SK-N-SH (cell line): Measurements from ENCODE around the gene HNRNPC. TPM values are rescaled to one million over a fixed set of nuclear protein-coding genes. Genes with fewer than 3 reads are reported as not detected.

Experiments
- CTCF ChIA-PET: fragments of 300-600, 350-600 bp; formaldehyde crosslinking; extraction: SDS; loops from one replicate; lab custom pipeline; 2021; lab: Yijun Ruan, JAX
- POLR2A ChIA-PET: fragments of 350-600 bp; sonication (Branson Sonifier 250); formaldehyde crosslinking; extraction: SDS; loops from one replicate; lab custom pipeline; 2020; ENCODE audit warnings: antibody characterized with exemption, inconsistent platforms; lab: Yijun Ruan, JAX
- DNase-seq: peaks from one replicate; pipeline ENCODE4 v3.0.0; 2012
- H2AFZ ChIP-seq: fragments of 200-600 bp; sonication (generic); 2 replicates; pipeline ENCODE4 v1.8.1; 2016; ENCODE audit warnings: antibody characterized with exemption, mild to moderate bottlenecking, low read depth
- H3F3A ChIP-seq: fragments of 200-600 bp; sonication (generic); replicated peaks from 2 replicates; pipeline ENCODE3; 2016; ENCODE audit warnings: antibody characterized with exemption, mild to moderate bottlenecking; ENCODE audit not compliant: insufficient read depth
- H3K27ac ChIP-seq, 2 experiments: fragments of 200-500 bp in 1 of 2; fragments of 200-600 bp in 1 of 2; sonication (Bioruptor generic) in 1 of 2; sonication (generic), shearing (Covaris generic) in 1 of 2; 2 replicates each; pipeline versions ENCODE4 v1.5.1 to v1.6.1; 2014 to 2016; ENCODE audit warnings: low read depth in 2 of 2, inconsistent platforms in 1 of 2, low read length in 1 of 2, mild to moderate bottlenecking in 1 of 2, mixed read lengths in 1 of 2
- H3K27me3 ChIP-seq: fragments of 200-600 bp; sonication (generic), shearing (Covaris generic); 2 replicates; pipeline ENCODE4 v1.6.1; 2016; ENCODE audit warnings: mixed run types; ENCODE audit not compliant: insufficient read depth
- H3K36me3 ChIP-seq, 2 experiments: fragments of 200-500 bp in 1 of 2; fragments of 200-600 bp in 1 of 2; sonication (Bioruptor generic) in 1 of 2; sonication (generic) in 1 of 2; replicated peaks in 1 of 2; 2 replicates each; pipeline versions ENCODE3 to v1.5.1; 2014 to 2016; ENCODE audit warnings: low read length in 1 of 2, mild to moderate bottlenecking in 1 of 2; ENCODE audit not compliant: insufficient read depth in 2 of 2, control insufficient read depth in 1 of 2
- H3K4me1 ChIP-seq, 2 experiments: fragments of 200-500 bp in 1 of 2; fragments of 200-600 bp in 1 of 2; sonication (Bioruptor generic) in 1 of 2; sonication (generic), shearing (Covaris generic) in 1 of 2; 2 replicates each; pipeline versions ENCODE4 v1.5.1 to v1.6.1; 2014 to 2016; ENCODE audit warnings: low read depth in 1 of 2, low read length in 1 of 2, mixed run types in 1 of 2; ENCODE audit not compliant: insufficient read depth in 2 of 2, control insufficient read depth in 1 of 2
- H3K4me2 ChIP-seq: fragments of 200-600 bp; sonication (generic), shearing (Covaris generic); 2 replicates; pipeline ENCODE4 v1.6.1; 2017; ENCODE audit warnings: mixed run types
- H3K4me3 ChIP-seq, 2 experiments: fragments of 200-500 bp in 1 of 2; fragments of 200-600 bp in 1 of 2; sonication (Bioruptor generic) in 1 of 2; sonication (generic), shearing (Covaris generic) in 1 of 2; 2 replicates each; pipeline versions ENCODE4 v1.5.1 to v1.8.1; 2014 to 2016; ENCODE audit warnings: low read depth in 2 of 2, inconsistent platforms in 1 of 2, low read length in 1 of 2, mild to moderate bottlenecking in 1 of 2, mixed read lengths in 1 of 2, moderate library complexity in 1 of 2
- H3K79me2 ChIP-seq: fragments of 200-600 bp; sonication (generic); 2 replicates; pipeline ENCODE4 v1.8.1; 2017; ENCODE audit warnings: mild to moderate bottlenecking; ENCODE audit not compliant: insufficient read depth
- H3K9ac ChIP-seq: fragments of 200-600 bp; sonication (generic); 2 replicates; pipeline ENCODE4 v1.6.1; 2017; ENCODE audit warnings: mixed run types
- H3K9me2 ChIP-seq: fragments of 200-600 bp; sonication (generic); 2 replicates; pipeline ENCODE4 v1.6.1; 2017; ENCODE audit warnings: mixed run types
- H3K9me3 ChIP-seq: fragments of 200-600 bp; sonication (generic); 2 replicates; pipeline ENCODE4 v1.6.1; 2017; ENCODE audit warnings: mixed run types, mild to moderate bottlenecking, moderate library complexity
- H4K20me1 ChIP-seq: fragments of 200-600 bp; sonication (generic); 2 replicates; pipeline ENCODE4 v1.6.1; 2017; ENCODE audit warnings: mild to moderate bottlenecking, mixed run types; ENCODE audit not compliant: insufficient read depth
- EP300 ChIP-seq, 2 experiments: IDR thresholded peaks; 2 replicates each; pipeline versions ENCODE4 v1.4.0 to v1.6.1; 2012; ENCODE audit warnings: borderline replicate concordance in 1 of 2, low read depth in 1 of 2, low read length in 1 of 2
- EZH2phosphoT487 ChIP-seq: fragments of 200-600 bp; sonication (generic); IDR thresholded peaks from 2 replicates; pipeline ENCODE4 v1.6.1; 2017; ENCODE audit warnings: low read depth, mixed run types, mild to moderate bottlenecking, antibody characterized with exemption, moderate library complexity, borderline replicate concordance
- FOSL2 ChIP-seq: IDR thresholded peaks from 2 replicates; pipeline ENCODE4 v1.4.0; 2012; ENCODE audit warnings: low read depth, mild to moderate bottlenecking, moderate library complexity, borderline replicate concordance
- FOXJ3 ChIP-seq: sonication (generic); formaldehyde crosslinking; IDR thresholded peaks from 2 replicates; pipeline ENCODE4 v1.5.1; 2020; ENCODE audit warnings: mild to moderate bottlenecking, missing genetic modification reagents
- JUND ChIP-seq: IDR thresholded peaks from 2 replicates; pipeline ENCODE4 v1.4.0; 2012
- ZBTB33 ChIP-seq: IDR thresholded peaks from 2 replicates; pipeline ENCODE4 v1.4.0; 2012; ENCODE audit warnings: low read depth, borderline replicate concordance
- WGBS: methylation state at CpG from one replicate; pipeline ENCODE4 v1.1.6; 2017; ENCODE audit warnings: low lambda C conversion rate; 5-methylcytosine and 5-hydroxymethylcytosine counted together
- polyA plus RNA-seq, 3 experiments: library from polyadenylated mRNA; depleted of rRNA; stranded (reverse); fragments of >200 nt; gene quantifications; 2 replicates each; pipeline ENCODE4 v1.2.3, GENCODE V29; 2012

HNRNPC gene
- polyA plus RNA-seq, 1 of the 3 experiments (the other 2 are of a cell fraction) = 341 TPM

GRCh38 chr14:21208554-21208953, 60.7 kb downstream of the HNRNPC start (continued):
- no peak for TF ChIP-seq ZBTB33
- no peak for TF ChIP-seq EZH2phosphoT487
- no peak for TF ChIP-seq FOXJ3 (CRISPR knock-in tag)

GRCh38 chr14:21206753-21207684, 62.2 kb downstream of the HNRNPC start:
- H3K4me2 ChIP-seq = no peak overlapping the region

GRCh38 chr14:21205678-21206581, 63.3 kb downstream of the HNRNPC start:
- ChIA-PET CTCF (interaction anchor here (1.1 kb wide), 1 partner anchor 69 kb away, joined by 3 read pairs; no protein-coding TSS in a partner anchor), POLR2A (no interaction called here)
- H3K27ac ChIP-seq = no peak overlapping the region
- no peaks in the 10 kb centered on the region for H3K9me2 ChIP-seq
- H3K27me3 ChIP-seq = no peaks in the 10 kb centered on the region
- no peak overlapping the region for H3K4me2 ChIP-seq
- peaks cover 20% of the 10 kb centered on the region; the same call in 1 of the 2 replicates for H3K79me2 ChIP-seq
- H3F3A ChIP-seq = peaks cover 66% of the 10 kb centered on the region
- no peak overlapping the region for H2AFZ ChIP-seq
- no peaks in the 10 kb centered on the region for H3K9me3 ChIP-seq
- peaks cover 75 to 81% of the 10 kb centered on the region in 2 experiments for H3K36me3 ChIP-seq
- no peak for TF ChIP-seq EP300 (IDR thresholded peaks at IDR 0.05; ENCODE audit: borderline replicate concordance in 1 of 2, low read depth in 1 of 2, low read length in 1 of 2)
- no peaks in the 10 kb centered on the region for H3K4me1 ChIP-seq
- H4K20me1 ChIP-seq = peaks cover 42% of the 10 kb centered on the region
- H3K9ac ChIP-seq = no peak overlapping the region
- no peak for DNase-seq
- WGBS = 92% methylated on average over 12 of the region's 12 CpGs
- H3K4me3 ChIP-seq = no peak overlapping the region

More at GRCh38 chr14:21206753-21207684, 62.2 kb downstream of the HNRNPC start:
- TF ChIP-seq JUND (no peak), FOSL2 (no peak)
- H3K36me3 ChIP-seq = peaks cover 78 to 85% of the 10 kb centered on the region in 2 experiments
- H3K27me3 ChIP-seq = no peaks in the 10 kb centered on the region
- no peaks in the 10 kb centered on the region for H3K4me1 ChIP-seq
- peaks cover 67% of the 10 kb centered on the region for H3F3A ChIP-seq
- POLR2A ChIA-PET = no interaction called here
- 95% methylated on average over 4 of the region's 4 CpGs for WGBS
- H3K9me3 ChIP-seq = no peaks in the 10 kb centered on the region
- H3K9me2 ChIP-seq = no peaks in the 10 kb centered on the region
- no peak overlapping the region for H2AFZ ChIP-seq
- no peak overlapping the region for H3K27ac ChIP-seq
- peaks cover 51% of the 10 kb centered on the region for H4K20me1 ChIP-seq
- peaks cover 29% of the 10 kb centered on the region; the same call in 1 of the 2 replicates for H3K79me2 ChIP-seq
- DNase-seq = no peak
- CTCF ChIA-PET = interaction anchor here (1.1 kb wide), 1 partner anchor 70 kb away, joined by 3 read pairs; no protein-coding TSS in a partner anchor
- H3K9ac ChIP-seq = no peak overlapping the region
- no peak overlapping the region for H3K4me3 ChIP-seq
